ENCODE data around the gene HOXA3. TPM values are rescaled to one million over a fixed set of nuclear protein-coding genes. Genes with fewer than 3 reads are reported as not detected.

Gene HOXA3
- total RNA-seq, 1 donor from 2014 or later = not detected

GRCh38 chr7:27130540-27131389 is 21.6 kb downstream of the HOXA3 start, which contains the start of gene HOXA4:
Gene HOXA4 (minus strand): TSS chr7:27130757. CDS start chr7:27130733, 24 bp downstream.
- Histone ChIP-seq H3K79me2 (ENCODE audit: low read depth) (no peaks in the 10 kb centered on the region), H3K27ac (no peak within 1 kb of the TSS), H4K20me1 (ENCODE audit: low read depth) (peaks cover 77% of the 10 kb centered on the region), H3F3A (ENCODE audit: low read depth) (no peaks in the 10 kb centered on the region), H2AFZ (replicated peaks) (peak within 1 kb of the TSS; percentile 68), H3K4me1 (no peaks in the 10 kb centered on the region), H3K4me3 (peak within 1 kb of the TSS; percentile 41), H3K4me2 (peak within 1 kb of the TSS; percentile 62), H3K27me3 (peaks cover 100% of the 10 kb centered on the region), H3K36me3 (no peaks in the 10 kb centered on the region), H3K9ac (no peak within 1 kb of the TSS), H3K9me3 (ENCODE audit: low read depth) (no peaks in the 10 kb centered on the region)
- Mint-ChIP-seq H3K27ac (no peak within 1 kb of the TSS), H3K9me3 (peaks cover 21% of the 10 kb centered on the region), H3K4me3 (peak within 1 kb of the TSS; percentile 69), H3K36me3 (peaks cover 2% of the 10 kb centered on the region), H3K4me1 (no peaks in the 10 kb centered on the region), H3K27me3 (ENCODE audit: insufficient read depth, low read depth) (peaks cover 85% of the 10 kb centered on the region)
- TF ChIP-seq, protein P1, sequence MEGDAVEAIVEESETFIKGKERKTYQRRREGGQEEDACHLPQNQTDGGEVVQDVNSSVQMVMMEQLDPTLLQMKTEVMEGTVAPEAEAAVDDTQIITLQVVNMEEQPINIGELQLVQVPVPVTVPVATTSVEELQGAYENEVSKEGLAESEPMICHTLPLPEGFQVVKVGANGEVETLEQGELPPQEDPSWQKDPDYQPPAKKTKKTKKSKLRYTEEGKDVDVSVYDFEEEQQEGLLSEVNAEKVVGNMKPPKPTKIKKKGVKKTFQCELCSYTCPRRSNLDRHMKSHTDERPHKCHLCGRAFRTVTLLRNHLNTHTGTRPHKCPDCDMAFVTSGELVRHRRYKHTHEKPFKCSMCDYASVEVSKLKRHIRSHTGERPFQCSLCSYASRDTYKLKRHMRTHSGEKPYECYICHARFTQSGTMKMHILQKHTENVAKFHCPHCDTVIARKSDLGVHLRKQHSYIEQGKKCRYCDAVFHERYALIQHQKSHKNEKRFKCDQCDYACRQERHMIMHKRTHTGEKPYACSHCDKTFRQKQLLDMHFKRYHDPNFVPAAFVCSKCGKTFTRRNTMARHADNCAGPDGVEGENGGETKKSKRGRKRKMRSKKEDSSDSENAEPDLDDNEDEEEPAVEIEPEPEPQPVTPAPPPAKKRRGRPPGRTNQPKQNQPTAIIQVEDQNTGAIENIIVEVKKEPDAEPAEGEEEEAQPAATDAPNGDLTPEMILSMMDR (IDR thresholded peaks at IDR 0.05) = no peak
- TF ChIP-seq EZH2 (IDR thresholded peaks at IDR 0.05) = peak; percentile 90
- peak; percentile 91 for TF ChIP-seq EZH2phosphoT487 (IDR thresholded peaks at IDR 0.05)
- peak; percentile 79 for DNase-seq (ENCODE audit: low spot score)

GRCh38 chr7:27129729-27130539 is 22.4 kb downstream of the HOXA3 start:
- Histone ChIP-seq H3K79me2 (ENCODE audit: low read depth) (no peaks in the 10 kb centered on the region), H3K4me2 (peak overlapping the region; percentile 62), H3K36me3 (no peaks in the 10 kb centered on the region), H3K27ac (no peak overlapping the region), H3K27me3 (peaks cover 100% of the 10 kb centered on the region), H3F3A (ENCODE audit: low read depth) (no peaks in the 10 kb centered on the region), H3K4me1 (no peaks in the 10 kb centered on the region), H3K9me3 (ENCODE audit: low read depth) (no peaks in the 10 kb centered on the region), H4K20me1 (ENCODE audit: low read depth) (peaks cover 77% of the 10 kb centered on the region), H2AFZ (replicated peaks) (no peak overlapping the region), H3K4me3 (peak overlapping the region; percentile 41), H3K9ac (no peak overlapping the region)
- peaks cover 21% of the 10 kb centered on the region for H3K9me3 Mint-ChIP-seq
- TF ChIP-seq EZH2phosphoT487 (IDR thresholded peaks at IDR 0.05) = peak; percentile 14
- TF ChIP-seq EZH2 (IDR thresholded peaks at IDR 0.05) = peak; percentile 79
- TF ChIP-seq, protein P1 (IDR thresholded peaks at IDR 0.05) = no peak
- peak; percentile 44 for DNase-seq (ENCODE audit: low spot score)
- H3K27ac Mint-ChIP-seq = no peak overlapping the region
- no peaks in the 10 kb centered on the region for H3K4me1 Mint-ChIP-seq
- H3K36me3 Mint-ChIP-seq = peaks cover 2% of the 10 kb centered on the region
- no peak overlapping the region for H3K4me3 Mint-ChIP-seq
- peaks cover 85% of the 10 kb centered on the region for H3K27me3 Mint-ChIP-seq (ENCODE audit: insufficient read depth, low read depth)

DNA sequence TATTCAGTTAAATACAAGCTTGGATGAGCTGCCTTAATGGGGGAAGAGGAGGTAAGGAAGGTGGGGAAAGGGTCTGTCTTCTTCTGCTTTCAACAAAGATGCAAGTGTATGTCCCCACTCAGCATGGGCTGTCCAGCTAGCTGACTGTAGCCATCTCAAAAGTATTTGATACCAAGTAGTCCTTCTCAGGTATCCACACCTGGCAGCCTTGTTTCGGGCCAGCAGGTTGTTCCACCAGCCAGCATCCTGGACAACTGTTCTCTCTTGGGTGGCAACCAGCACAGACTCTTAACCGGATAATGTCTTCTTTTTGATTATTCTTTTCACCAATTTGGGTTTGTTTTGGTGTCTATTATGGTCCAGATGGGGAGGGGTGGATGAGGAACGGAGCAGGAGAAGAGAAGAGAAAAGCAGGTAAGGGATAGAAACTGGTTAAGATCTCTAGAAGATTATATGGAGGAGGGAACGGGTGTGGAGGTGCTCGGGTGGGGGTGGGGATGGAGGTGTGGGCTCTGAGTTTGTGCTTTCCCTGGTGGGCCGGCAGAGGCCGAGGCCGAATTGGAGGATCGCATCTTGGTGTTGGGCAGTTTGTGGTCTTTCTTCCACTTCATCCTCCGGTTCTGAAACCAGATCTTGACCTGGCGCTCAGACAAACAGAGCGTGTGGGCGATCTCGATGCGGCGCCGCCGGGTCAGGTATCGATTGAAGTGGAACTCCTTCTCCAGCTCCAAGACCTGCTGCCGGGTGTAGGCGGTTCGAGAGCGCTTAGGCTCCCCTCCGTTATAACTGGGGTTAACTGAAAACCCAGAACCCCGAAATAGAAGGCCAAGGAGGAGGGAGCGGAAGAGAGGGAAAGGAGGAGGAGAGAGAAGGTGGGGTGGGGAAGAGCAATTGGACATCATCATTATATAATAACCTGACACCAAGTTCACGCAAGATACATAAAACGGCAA is 23.3 kb downstream of the HOXA3 start:
- H3K79me2 ChIP-seq (ENCODE audit: low read depth) = no peaks in the 10 kb centered on the region
- DNase-seq (ENCODE audit: low spot score) = no peak
- no peaks in the 10 kb centered on the region for H3K4me1 ChIP-seq
- H3K27ac ChIP-seq = no peak overlapping the region
- H2AFZ ChIP-seq (replicated peaks) = no peak overlapping the region
- TF ChIP-seq, protein P1 (IDR thresholded peaks at IDR 0.05) = no peak
- peak; percentile 96 for TF ChIP-seq EZH2phosphoT487 (IDR thresholded peaks at IDR 0.05)
- TF ChIP-seq EZH2 (IDR thresholded peaks at IDR 0.05) = peak; percentile 93
- H3K4me3 ChIP-seq = no peak overlapping the region
- Mint-ChIP-seq H3K4me1 (no peaks in the 10 kb centered on the region), H3K9me3 (peaks cover 21% of the 10 kb centered on the region), H3K4me3 (no peak overlapping the region), H3K27me3 (ENCODE audit: insufficient read depth, low read depth) (peaks cover 85% of the 10 kb centered on the region), H3K36me3 (peaks cover 2% of the 10 kb centered on the region), H3K27ac (no peak overlapping the region)
- H3K9me3 ChIP-seq (ENCODE audit: low read depth) = no peaks in the 10 kb centered on the region
- no peak overlapping the region for H3K4me2 ChIP-seq
- H4K20me1 ChIP-seq (ENCODE audit: low read depth) = peaks cover 77% of the 10 kb centered on the region
- peaks cover 100% of the 10 kb centered on the region for H3K27me3 ChIP-seq
- H3K9ac ChIP-seq = no peak overlapping the region
- no peaks in the 10 kb centered on the region for H3F3A ChIP-seq (ENCODE audit: low read depth)
- H3K36me3 ChIP-seq = no peaks in the 10 kb centered on the region

Data from neural progenitor cell (in vitro differentiated cells).